Measurements from ENCODE around the gene CCDC88A. TPM values are rescaled to one million over a fixed set of nuclear protein-coding genes. Genes with fewer than 3 reads are reported as not detected.

The CCDC88A gene
- total and polyA plus RNA-seq, 2 experiments from 2014 or later = 30.4 to 32.4 TPM

- Histone ChIP-seq H3K9ac (no peak overlapping the region), H3K36me3 (ENCODE audit: low read depth) (no peaks in the 10 kb centered on the region), H3K4me1 (ENCODE audit: insufficient read depth) (peaks cover 12% of the 10 kb centered on the region), H3K9me2 (ENCODE audit: insufficient read depth) (no peaks in the 10 kb centered on the region), H4K20me1 (ENCODE audit: insufficient read depth) (no peaks in the 10 kb centered on the region), H3K4me2 (ENCODE audit: unreplicated experiment) (no peak overlapping the region), H3F3A (ENCODE audit: insufficient read depth) (peaks cover 5% of the 10 kb centered on the region; the same call in 1 of the 2 replicates), H3K79me2 (ENCODE audit: insufficient read depth) (peaks cover 70% of the 10 kb centered on the region), H3K27ac (no peak overlapping the region), H2AFZ (no peak overlapping the region), H3K27me3 (replicated peaks; ENCODE audit: insufficient read depth) (no peaks in the 10 kb centered on the region), H3K4me3 (no peak overlapping the region), H3K9me3 (ENCODE audit: low read depth) (no peaks in the 10 kb centered on the region)
- no peak for DNase-seq
- TF ChIP-seq EZH2phosphoT487 (IDR thresholded peaks at IDR 0.05; ENCODE audit: insufficient read depth, low read depth) = no peak
- no peak for TF ChIP-seq EZH2 (IDR thresholded peaks at IDR 0.05; ENCODE audit: insufficient read depth, poor library complexity, severe bottlenecking)
- WGBS, 2 experiments (ENCODE audit: low coverage in 1 of 2, low lambda C conversion rate in 2 of 2, missing lambda C conversion rate in 2 of 2) = 98% methylated on average over 4 of the region's 4 CpGs
- in situ Hi-C loops (cut with MboI) = no loop called here
These were observed 16.2 kb downstream of the CCDC88A start for GRCh38 chr2:55403256-55403998.

- Histone ChIP-seq H4K20me1 (ENCODE audit: insufficient read depth) (no peaks in the 10 kb centered on the region), H3K79me2 (ENCODE audit: insufficient read depth) (peaks cover 49% of the 10 kb centered on the region), H3K9me3 (ENCODE audit: low read depth) (no peaks in the 10 kb centered on the region), H3F3A (ENCODE audit: insufficient read depth) (no peaks in the 10 kb centered on the region), H3K4me1 (ENCODE audit: insufficient read depth) (peaks cover 7% of the 10 kb centered on the region; the same call in 1 of the 2 replicates), H3K4me2 (ENCODE audit: unreplicated experiment) (no peak overlapping the region), H3K9ac (no peak overlapping the region), H3K9me2 (ENCODE audit: insufficient read depth) (no peaks in the 10 kb centered on the region), H3K36me3 (ENCODE audit: low read depth) (no peaks in the 10 kb centered on the region), H3K27me3 (replicated peaks; ENCODE audit: insufficient read depth) (no peaks in the 10 kb centered on the region), H2AFZ (no peak overlapping the region), H3K4me3 (no peak overlapping the region), H3K27ac (no peak overlapping the region)
- 90 to 100% methylated on average over 1 of the region's 1 CpG for WGBS, 2 experiments (ENCODE audit: low coverage in 1 of 2, low lambda C conversion rate in 2 of 2, missing lambda C conversion rate in 2 of 2)
- peak; percentile 15 for DNase-seq
- in situ Hi-C loops (cut with MboI) = no loop called here
- TF ChIP-seq EZH2 (IDR thresholded peaks at IDR 0.05; ENCODE audit: insufficient read depth, poor library complexity, severe bottlenecking) = no peak
- TF ChIP-seq EZH2phosphoT487 (IDR thresholded peaks at IDR 0.05; ENCODE audit: insufficient read depth, low read depth) = no peak
These were observed 18.5 kb downstream of the CCDC88A start for GRCh38 chr2:55401124-55401523.

- no peaks in the 10 kb centered on the region for H3K9me2 ChIP-seq (ENCODE audit: insufficient read depth)
- H3K36me3 ChIP-seq (ENCODE audit: low read depth) = no peaks in the 10 kb centered on the region
- no peaks in the 10 kb centered on the region for H4K20me1 ChIP-seq (ENCODE audit: insufficient read depth)
- no peaks in the 10 kb centered on the region for H3K27me3 ChIP-seq (replicated peaks; ENCODE audit: insufficient read depth)
- in situ Hi-C loops (cut with MboI) = no loop called here
- TF ChIP-seq EZH2 (IDR thresholded peaks at IDR 0.05; ENCODE audit: insufficient read depth, poor library complexity, severe bottlenecking) (no peak), EZH2phosphoT487 (IDR thresholded peaks at IDR 0.05; ENCODE audit: insufficient read depth, low read depth) (no peak)
- no peak overlapping the region for H3K27ac ChIP-seq
- peaks cover 7% of the 10 kb centered on the region; the same call in 1 of the 2 replicates for H3K4me1 ChIP-seq (ENCODE audit: insufficient read depth)
- no peaks in the 10 kb centered on the region for H3K9me3 ChIP-seq (ENCODE audit: low read depth)
- no peak overlapping the region for H3K9ac ChIP-seq
- peaks cover 49% of the 10 kb centered on the region for H3K79me2 ChIP-seq (ENCODE audit: insufficient read depth)
- no peak overlapping the region for H3K4me3 ChIP-seq
- no peak overlapping the region for H3K4me2 ChIP-seq (ENCODE audit: unreplicated experiment)
- H2AFZ ChIP-seq = no peak overlapping the region
- WGBS, 2 experiments (ENCODE audit: low coverage in 1 of 2, low lambda C conversion rate in 2 of 2, missing lambda C conversion rate in 2 of 2) = 95 to 100% methylated on average over 2 of the region's 2 CpGs
- no peak for DNase-seq
- H3F3A ChIP-seq (ENCODE audit: insufficient read depth) = no peaks in the 10 kb centered on the region
These were observed 19.3 kb downstream of the CCDC88A start for GRCh38 chr2:55400332-55400731.

- Histone ChIP-seq H3F3A (ENCODE audit: insufficient read depth) (no peaks in the 10 kb centered on the region), H3K27me3 (replicated peaks; ENCODE audit: insufficient read depth) (no peaks in the 10 kb centered on the region), H4K20me1 (ENCODE audit: insufficient read depth) (no peaks in the 10 kb centered on the region), H2AFZ (no peak overlapping the region), H3K9me3 (ENCODE audit: low read depth) (no peaks in the 10 kb centered on the region), H3K79me2 (ENCODE audit: insufficient read depth) (peaks cover 49% of the 10 kb centered on the region), H3K9me2 (ENCODE audit: insufficient read depth) (no peaks in the 10 kb centered on the region), H3K4me1 (ENCODE audit: insufficient read depth) (peaks cover 7% of the 10 kb centered on the region; the same call in 1 of the 2 replicates), H3K4me2 (ENCODE audit: unreplicated experiment) (no peak overlapping the region), H3K36me3 (ENCODE audit: low read depth) (no peaks in the 10 kb centered on the region), H3K9ac (no peak overlapping the region), H3K4me3 (no peak overlapping the region), H3K27ac (no peak overlapping the region)
- in situ Hi-C loops (cut with MboI) = no loop called here
- DNase-seq = peak; percentile 19
- TF ChIP-seq EZH2 (IDR thresholded peaks at IDR 0.05; ENCODE audit: insufficient read depth, poor library complexity, severe bottlenecking) (no peak), EZH2phosphoT487 (IDR thresholded peaks at IDR 0.05; ENCODE audit: insufficient read depth, low read depth) (no peak)
These were observed 19.8 kb downstream of the CCDC88A start for GRCh38 chr2:55399815-55400214.
